Measurements from ENCODE around the gene GRK4.

- TF ChIP-seq EZH2 (IDR thresholded peaks at IDR 0.05; ENCODE audit: insufficient read depth, poor library complexity, severe bottlenecking) (no peak), EZH2phosphoT487 (IDR thresholded peaks at IDR 0.05; ENCODE audit: insufficient read depth, low read depth) (no peak)
Measured at GRCh38 chr4:2954358-2955185, 8.8 kb upstream of the GRK4 start.

Data from GM23248 (cell line).